HL-60/S4 treated with phorbol 12-myristate 13-acetate at 8.2 ng/mL for 4 days and 3 days (cell line): Measurements from ENCODE around the gene TMEM184B.

ENCODE experiments used
- in situ Hi-C: fragments of 300-500 bp; cut with MboI; formaldehyde crosslinking; loops from 2 replicates; pipeline ENCODE4 v1.15.0; 2022; ENCODE audit warnings: low sequenced_read_pairs

The TMEM184B gene

DNA sequence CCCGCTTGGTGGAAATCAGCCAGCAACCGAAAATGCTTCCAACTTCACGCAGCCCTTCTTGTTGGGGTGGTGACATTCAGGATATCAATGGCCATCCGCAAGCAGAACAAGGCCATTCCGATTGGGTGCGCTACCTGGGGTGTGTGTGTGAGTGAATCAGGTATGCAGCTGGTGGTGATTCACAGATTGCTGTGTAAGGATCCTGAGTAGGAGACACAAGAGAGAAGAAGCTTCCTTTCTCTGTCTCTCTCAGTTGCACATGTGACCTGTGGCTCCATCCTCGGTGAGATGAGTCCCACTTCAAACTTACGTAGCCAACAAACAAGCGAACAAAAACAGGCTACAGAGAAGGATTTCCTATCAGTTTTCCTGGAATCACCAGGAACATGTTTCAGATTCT lies 9.6 kb upstream of the TMEM184B start:
- in situ Hi-C loops = no loop called here

GRCh38 chr22:38276166-38276565 lies 3.4 kb upstream of the TMEM184B start:
- in situ Hi-C loops = no loop called here

- in situ Hi-C loops = no loop called here
These were observed 471 bp upstream of the TMEM184B start for GRCh38 chr22:38273135-38273826.

- in situ Hi-C loops = no loop called here
These were observed 860 bp downstream of the TMEM184B start for GRCh38 chr22:38271927-38272372.

- in situ Hi-C loops = no loop called here
These were observed 1.7 kb downstream of the TMEM184B start for GRCh38 chr22:38271101-38271500.

DNA sequence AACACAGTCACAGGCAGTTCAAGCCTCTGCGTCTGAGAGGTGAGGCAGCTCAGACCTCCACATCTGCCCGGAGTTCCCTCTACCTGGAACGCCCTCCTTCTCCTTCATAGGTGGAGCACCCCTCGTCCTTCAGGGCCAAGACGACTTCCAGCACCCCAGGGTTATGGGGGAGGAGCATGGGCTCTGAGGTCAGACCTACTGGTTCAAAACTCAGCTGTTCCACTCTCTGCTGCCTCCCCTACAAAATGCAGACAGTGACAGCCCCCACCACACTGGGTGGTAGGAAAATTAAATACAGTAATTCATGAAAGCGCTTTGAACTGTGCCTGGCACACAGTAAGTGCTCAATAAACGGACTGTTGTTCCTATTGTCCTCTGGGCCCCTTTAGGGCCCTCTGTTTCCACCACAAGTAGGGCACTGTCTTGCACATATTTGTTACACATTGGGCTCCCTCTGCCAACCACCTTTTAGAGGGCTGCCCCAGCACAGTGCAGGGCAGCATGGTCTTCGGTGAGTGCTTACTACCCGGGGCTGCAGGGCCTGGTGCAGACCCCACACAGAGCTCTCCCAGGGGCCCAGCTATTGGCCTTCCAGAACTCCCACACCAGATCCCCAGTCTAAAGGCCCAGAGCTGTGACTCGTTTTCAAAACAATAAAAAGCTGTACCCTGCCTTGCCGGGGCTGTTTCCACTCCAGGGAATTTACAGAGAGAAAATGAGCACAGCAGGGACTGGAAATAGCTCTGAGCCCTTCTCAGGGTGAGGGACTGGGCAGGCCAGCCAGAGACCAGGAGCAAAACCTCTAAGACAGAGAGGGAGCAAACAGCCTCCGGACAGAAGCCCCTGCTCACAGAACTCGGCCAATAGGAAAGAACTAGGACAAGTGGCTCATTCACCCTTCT lies 2.5 kb downstream of the TMEM184B start:
- in situ Hi-C loops = no loop called here

GRCh38 chr22:38269466-38269865 lies 3.3 kb downstream of the TMEM184B start:
- in situ Hi-C loops = no loop called here

DNA sequence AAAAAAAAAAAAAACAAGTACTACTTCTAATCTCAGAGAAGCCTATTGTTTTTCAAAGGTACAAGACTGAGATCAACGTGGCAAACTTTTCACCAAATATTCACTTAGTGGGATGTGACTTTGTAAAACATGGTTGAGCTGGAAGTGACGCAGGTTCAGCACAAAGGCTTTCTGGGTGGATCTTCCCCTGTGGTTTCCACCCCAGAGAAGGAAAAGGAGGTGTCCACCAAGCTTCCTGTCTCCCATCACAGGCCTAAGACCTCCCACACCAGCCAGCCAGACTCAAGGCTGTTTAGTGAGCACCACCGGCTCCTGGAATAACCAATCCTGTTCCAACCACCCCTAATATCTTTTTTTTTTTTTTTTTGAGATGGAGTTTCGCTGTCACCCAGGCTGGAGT lies 5.7 kb downstream of the TMEM184B start:
- in situ Hi-C loops = no loop called here

DNA sequence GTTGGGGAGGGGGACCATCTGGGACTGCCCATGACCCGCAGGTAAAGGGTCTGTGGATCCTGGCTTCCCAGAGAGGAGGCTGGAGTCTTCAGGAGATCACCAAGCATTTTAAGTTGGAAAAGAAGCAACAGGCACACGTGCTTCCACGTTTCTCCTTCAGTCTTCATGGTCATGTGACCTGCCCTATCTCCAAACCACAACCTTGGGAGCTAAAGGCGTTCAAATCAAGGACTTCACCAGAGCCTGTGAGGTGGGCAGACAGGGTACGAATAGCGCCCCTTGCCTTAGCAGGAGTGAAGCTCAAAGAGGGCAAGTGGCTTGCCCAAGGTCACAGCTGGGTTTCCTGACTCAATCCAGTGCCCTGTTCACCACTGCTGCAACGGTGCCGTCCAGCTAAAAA lies 6.7 kb downstream of the TMEM184B start:
- in situ Hi-C loops = no loop called here

GRCh38 chr22:38264322-38264843 lies 8.4 kb downstream of the TMEM184B start:
- in situ Hi-C loops = no loop called here

GRCh38 chr22:38262051-38262795 lies 10.6 kb downstream of the TMEM184B start:
- in situ Hi-C loops = no loop called here

DNA sequence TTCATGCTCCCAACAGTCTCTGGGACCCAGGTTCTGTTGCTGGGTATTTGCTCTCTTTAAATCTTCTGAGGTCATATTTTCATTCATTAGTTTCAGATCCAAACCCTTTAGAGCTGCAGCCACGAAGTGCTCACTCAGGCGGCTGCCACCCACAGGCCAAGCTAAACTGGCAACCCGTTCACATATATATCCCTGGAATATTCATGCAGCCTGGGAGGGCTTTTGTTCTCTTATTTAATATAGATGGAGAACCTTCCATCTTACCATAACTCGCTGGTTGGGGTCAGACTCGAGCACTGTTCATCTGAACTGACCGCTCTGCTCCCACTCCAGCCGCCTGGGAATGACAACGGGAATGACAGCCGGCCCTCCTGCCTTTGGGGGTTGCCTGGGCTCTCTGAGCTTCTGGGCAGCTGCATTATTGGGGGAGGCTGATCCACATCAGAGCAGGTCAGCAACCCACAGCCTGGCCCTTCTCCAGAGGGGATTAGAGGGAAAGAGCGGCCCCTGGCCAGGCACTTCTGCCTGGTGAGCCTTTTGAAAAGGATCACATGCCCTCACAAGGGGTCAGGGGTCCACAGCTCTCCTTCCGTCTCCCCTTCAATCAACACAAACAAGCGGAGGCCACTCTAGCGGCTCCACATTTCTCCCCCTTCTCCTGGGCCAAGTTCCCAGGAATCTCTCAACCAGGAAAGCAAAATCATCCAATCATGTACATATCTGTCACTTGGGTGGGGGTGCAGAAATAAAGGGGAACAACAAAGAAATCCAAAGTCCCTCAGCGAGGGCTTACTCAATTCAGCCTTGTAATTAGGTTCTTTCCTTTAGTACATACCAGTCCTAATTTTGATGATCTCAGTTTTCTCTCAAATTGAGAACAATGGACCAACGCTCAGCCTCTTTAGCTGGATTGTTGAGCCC lies 11.8 kb downstream of the TMEM184B start:
- in situ Hi-C loops = no loop called here

DNA sequence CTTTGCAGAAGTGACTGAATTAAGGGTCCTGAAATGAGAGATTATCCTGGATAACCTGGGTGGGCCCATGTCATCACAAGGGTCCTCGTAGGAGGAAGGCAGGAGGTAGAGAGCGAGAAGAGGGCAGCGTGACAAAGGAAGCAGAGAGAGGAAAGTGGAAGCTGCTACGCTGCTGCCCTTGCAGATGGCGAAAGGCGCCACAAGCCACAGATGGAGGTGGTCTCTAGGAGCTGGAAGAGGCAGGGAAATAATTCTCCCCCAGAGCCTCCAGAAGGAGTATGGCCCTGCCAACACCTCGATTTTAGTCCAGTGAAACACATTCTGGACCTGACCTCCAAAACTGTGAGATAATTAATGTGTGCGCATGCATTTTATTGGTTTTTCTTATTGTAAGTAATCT lies 13.4 kb downstream of the TMEM184B start:
- in situ Hi-C loops = no loop called here

DNA sequence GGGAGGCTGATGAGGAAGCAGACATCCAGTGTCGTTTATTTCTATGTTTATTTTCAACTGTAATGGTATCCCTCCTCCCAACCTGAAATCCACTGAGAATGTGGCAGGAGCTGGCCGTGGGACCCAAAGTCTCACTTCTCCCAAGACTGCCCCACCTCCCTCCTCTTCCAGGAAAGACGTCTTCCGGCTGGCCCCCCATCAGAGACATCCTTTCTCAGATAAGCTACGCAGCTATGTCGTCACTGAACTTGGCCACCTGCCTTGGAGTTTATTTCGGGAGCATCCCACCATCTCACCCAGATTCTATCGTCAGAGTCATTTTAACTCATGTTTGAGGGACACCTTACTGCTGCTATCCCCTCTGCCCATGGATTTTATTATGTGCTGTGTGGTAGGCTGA lies 13.9 kb downstream of the TMEM184B start:
- in situ Hi-C loops = no loop called here

DNA sequence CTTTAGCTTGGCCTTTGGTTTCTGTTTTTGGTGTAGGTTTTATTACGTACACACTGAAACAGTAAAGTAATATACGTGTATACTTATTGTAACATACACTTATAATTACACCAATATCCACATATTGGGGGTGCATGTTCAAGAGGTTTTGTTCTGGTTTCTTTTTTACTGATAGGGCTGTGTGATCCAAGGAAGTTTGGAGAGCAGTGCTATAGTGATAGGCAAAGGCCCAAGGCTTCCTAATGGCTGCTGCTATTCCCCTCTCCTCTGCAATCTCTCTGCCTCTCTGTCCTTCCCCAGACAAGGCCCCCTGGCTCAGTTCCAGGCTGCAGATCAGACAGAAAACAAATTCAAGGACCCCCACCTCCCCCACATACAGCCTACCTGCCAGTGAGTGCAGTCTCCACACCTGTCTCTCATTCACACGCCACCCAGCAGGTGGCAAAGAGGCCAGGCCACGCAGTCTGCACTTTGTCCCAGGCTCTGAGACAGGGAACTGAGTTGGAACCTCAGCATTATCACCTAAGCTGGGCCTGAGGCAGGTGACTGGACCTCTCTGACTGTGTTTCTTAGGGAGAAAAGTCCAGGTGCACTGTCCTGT lies 15.1 kb downstream of the TMEM184B start:
- in situ Hi-C loops = no loop called here

DNA sequence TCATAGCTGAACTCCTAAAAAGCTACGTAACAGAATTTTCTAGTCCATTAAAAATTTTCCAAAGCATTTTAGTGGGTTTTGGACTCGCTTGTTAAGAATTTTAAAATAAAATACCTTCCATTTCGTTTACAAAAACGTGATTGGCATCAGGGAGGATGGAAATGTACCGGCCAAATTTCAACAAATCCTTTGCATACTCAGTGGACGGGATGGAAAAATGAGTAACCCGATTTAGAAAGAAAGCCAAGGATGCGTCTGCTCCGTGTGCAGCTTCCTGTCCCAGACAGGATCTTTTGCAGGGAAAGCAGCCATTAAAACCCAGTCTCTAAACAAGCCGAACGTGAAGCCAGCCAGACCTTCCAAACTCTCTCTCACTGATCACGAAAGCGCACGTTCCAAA lies 15.6 kb downstream of the TMEM184B start:
- in situ Hi-C loops = no loop called here

DNA sequence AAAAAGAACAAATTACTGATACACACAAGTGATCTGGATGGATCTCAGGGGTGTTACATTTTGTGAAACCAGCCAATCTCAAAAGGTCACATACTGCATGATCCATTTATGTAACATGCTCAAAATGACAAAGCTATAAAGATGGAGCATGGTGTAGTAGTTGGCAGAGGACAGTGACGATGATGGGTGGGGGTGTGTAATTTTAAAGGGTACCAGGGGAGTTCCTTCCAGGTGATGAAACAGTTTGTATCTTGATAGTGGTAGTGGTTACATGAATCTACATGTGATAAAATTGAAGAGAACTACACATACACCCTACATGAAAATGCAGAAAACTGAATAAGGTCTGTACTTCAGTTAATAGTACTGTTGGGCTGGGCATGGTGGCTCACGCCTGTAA lies 17.1 kb downstream of the TMEM184B start:
- in situ Hi-C loops = no loop called here

- in situ Hi-C loops = no loop called here
These were observed 21.5 kb downstream of the TMEM184B start for GRCh38 chr22:38251341-38251692.

GRCh38 chr22:38250643-38251340 lies 22.0 kb downstream of the TMEM184B start:
- in situ Hi-C loops = no loop called here
